PFSK-1 (cell line): ENCODE measurements around the gene LTA4H.

ENCODE experiments used
- FOXP2 ChIP-seq: optimal IDR thresholded peaks from 2 replicates; pipeline ENCODE3; 2011; ENCODE audit warnings: borderline replicate concordance, control low read depth, inconsistent platforms; ENCODE audit not compliant: insufficient read depth; ENCODE audit errors: extremely low read length, extremely low read depth
- POLR2AphosphoS5 ChIP-seq: IDR thresholded peaks from 2 replicates; pipeline ENCODE4 v1.6.1; 2012; ENCODE audit warnings: low read depth, mild to moderate bottlenecking, control low read depth, low read length, moderate library complexity
- REST ChIP-seq, 2 experiments: IDR thresholded peaks; 2 replicates each; pipeline versions ENCODE4 v1.6.1 to v1.8.0; 2011 to 2012; ENCODE audit warnings: low read depth in 2 of 2, low read length in 2 of 2, control low read depth in 1 of 2, inconsistent platforms in 1 of 2, mild to moderate bottlenecking in 1 of 2, moderate library complexity in 1 of 2; ENCODE audit not compliant: insufficient read depth in 1 of 2
- SIN3A ChIP-seq: IDR thresholded peaks from 2 replicates; pipeline ENCODE4 v1.6.1; 2012; ENCODE audit warnings: mild to moderate bottlenecking, low read length, moderate library complexity, borderline replicate concordance; ENCODE audit not compliant: insufficient read depth
- TAF1 ChIP-seq: IDR thresholded peaks from 2 replicates; pipeline ENCODE4 v1.6.1; 2012; ENCODE audit warnings: low read length, control low read depth, borderline replicate concordance; ENCODE audit not compliant: insufficient read depth

The LTA4H gene

GRCh38 chr12:95990136-95990535 lies 45.3 kb downstream of the LTA4H start:
- no peak for TF ChIP-seq REST (IDR thresholded peaks at IDR 0.05; ENCODE audit: insufficient read depth in 1 of 2, low read depth in 2 of 2, low read length in 2 of 2)
- TF ChIP-seq POLR2AphosphoS5, result no peak
- no peak for TF ChIP-seq TAF1
- TF ChIP-seq FOXP2, result no peak
- no peak for TF ChIP-seq SIN3A

- TF ChIP-seq SIN3A, result no peak
- TF ChIP-seq REST (IDR thresholded peaks at IDR 0.05; ENCODE audit: insufficient read depth in 1 of 2, low read depth in 2 of 2, low read length in 2 of 2), result no peak
- no peak for TF ChIP-seq TAF1
- TF ChIP-seq FOXP2, result no peak
- no peak for TF ChIP-seq POLR2AphosphoS5
These were observed 45.8 kb downstream of the LTA4H start for GRCh38 chr12:95989504-95990123.

- no peak for TF ChIP-seq POLR2AphosphoS5
- TF ChIP-seq FOXP2, result no peak
- TF ChIP-seq TAF1, result no peak
- TF ChIP-seq SIN3A, result no peak
- no peak for TF ChIP-seq REST (IDR thresholded peaks at IDR 0.05; ENCODE audit: insufficient read depth in 1 of 2, low read depth in 2 of 2, low read length in 2 of 2)
These were observed 46.7 kb downstream of the LTA4H start for GRCh38 chr12:95988506-95989275.

GRCh38 chr12:95986635-95987570 lies 48.5 kb downstream of the LTA4H start:
- TF ChIP-seq POLR2AphosphoS5 (no peak), REST (IDR thresholded peaks at IDR 0.05; ENCODE audit: insufficient read depth in 1 of 2, low read depth in 2 of 2, low read length in 2 of 2) (no peak), SIN3A (no peak), TAF1 (no peak), FOXP2 (no peak)
